ENCODE results near the gene CPEB3. TPM values are rescaled to one million over a fixed set of nuclear protein-coding genes. Genes with fewer than 3 reads are reported as not detected.

The CPEB3 gene
- total and polyA plus RNA-seq, 9 donors = 2.3 to 6.6 (median 5.6) TPM

DNA sequence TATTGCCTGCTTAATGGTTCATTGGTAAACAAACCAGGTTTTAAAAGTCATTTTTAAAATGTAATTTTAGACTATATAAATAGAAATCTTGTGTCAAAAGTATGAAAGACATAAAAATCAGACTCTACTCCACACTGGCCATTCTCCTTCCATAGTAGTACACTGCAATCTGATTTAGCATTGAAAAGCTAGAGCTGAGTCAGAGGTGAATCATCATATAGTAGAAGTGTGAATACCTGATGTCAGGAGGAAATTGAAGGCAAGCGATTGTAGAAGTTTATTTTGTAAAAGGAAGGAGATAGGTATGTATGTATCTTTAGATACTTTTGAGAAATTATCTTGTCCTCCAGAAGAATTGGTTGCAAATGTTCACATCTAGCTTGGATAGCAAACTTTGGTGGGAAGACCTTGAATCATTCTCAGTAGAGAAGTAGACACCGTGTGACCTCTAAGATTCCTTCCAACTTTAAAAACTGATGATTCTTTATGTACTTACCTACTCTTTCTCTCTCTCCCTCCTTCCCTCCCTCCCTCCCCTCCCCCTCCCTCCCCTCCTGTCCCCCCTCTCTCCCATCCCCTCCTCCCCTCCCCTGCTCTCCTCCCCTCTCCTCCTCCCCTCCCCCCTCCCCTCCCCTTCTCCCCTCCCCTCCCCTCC is 279.2 kb downstream of the CPEB3 start:
- 91 to 95% (median 92%) methylated on average over 2 of the region's 2 CpGs for WGBS, 3 donors
- H3K27ac ChIP-seq = no peak overlapping the region
- H3K9me3 ChIP-seq = no peaks in the 10 kb centered on the region
- no peaks in the 10 kb centered on the region for H3K36me3 ChIP-seq
- H3K4me1 ChIP-seq (ENCODE audit: insufficient read depth) = no peaks in the 10 kb centered on the region
- no peaks in the 10 kb centered on the region for H3K27me3 ChIP-seq
- DNase-seq = no peak
- H3K4me3 ChIP-seq = no peak overlapping the region
- intact Hi-C loops (cut with DNase I) = no loop called here
- TF ChIP-seq EP300 (IDR thresholded peaks at IDR 0.05) (no peak), POLR2A (IDR thresholded peaks at IDR 0.05) (no peak)
- TF ChIP-seq, protein P1, sequence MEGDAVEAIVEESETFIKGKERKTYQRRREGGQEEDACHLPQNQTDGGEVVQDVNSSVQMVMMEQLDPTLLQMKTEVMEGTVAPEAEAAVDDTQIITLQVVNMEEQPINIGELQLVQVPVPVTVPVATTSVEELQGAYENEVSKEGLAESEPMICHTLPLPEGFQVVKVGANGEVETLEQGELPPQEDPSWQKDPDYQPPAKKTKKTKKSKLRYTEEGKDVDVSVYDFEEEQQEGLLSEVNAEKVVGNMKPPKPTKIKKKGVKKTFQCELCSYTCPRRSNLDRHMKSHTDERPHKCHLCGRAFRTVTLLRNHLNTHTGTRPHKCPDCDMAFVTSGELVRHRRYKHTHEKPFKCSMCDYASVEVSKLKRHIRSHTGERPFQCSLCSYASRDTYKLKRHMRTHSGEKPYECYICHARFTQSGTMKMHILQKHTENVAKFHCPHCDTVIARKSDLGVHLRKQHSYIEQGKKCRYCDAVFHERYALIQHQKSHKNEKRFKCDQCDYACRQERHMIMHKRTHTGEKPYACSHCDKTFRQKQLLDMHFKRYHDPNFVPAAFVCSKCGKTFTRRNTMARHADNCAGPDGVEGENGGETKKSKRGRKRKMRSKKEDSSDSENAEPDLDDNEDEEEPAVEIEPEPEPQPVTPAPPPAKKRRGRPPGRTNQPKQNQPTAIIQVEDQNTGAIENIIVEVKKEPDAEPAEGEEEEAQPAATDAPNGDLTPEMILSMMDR (IDR thresholded peaks at IDR 0.05) = no peak

DNA sequence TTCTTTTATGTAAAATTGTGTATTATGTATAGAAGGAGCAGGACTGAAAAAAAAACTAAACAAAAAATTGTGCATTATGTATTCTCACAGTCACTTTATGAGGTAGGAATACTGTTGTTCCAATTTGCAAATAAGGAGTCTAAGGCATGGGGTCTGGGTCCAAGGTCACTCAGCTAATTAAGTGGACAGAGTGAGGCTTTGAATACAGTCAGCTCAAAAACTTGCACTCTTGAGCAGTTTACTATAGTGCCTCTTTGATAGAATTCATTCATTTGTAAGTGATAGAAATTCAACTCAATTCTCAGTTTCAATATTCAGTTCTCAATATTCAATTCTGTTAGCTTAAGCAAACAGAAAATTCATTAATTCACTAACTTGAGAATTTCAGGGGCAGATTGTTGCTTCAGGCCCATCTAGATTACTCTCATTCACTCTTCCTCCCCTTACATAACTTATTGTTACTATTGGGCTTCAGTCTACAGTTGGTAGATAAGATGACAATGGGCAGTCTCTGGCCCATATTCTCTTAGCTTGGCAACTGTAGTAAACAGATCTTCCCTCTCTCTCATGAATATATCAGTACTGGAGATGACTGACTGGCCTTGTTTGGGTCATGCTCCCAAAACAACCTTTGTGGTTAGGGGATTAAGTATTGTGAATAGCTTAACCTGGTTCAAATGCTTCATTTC is 280.7 kb downstream of the CPEB3 start:
- DNase-seq = no peak
- Histone ChIP-seq H3K9me3 (no peaks in the 10 kb centered on the region), H3K36me3 (no peaks in the 10 kb centered on the region), H3K27me3 (no peaks in the 10 kb centered on the region), H3K4me1 (ENCODE audit: insufficient read depth) (no peaks in the 10 kb centered on the region), H3K27ac (no peak overlapping the region), H3K4me3 (no peak overlapping the region)
- TF ChIP-seq EP300 (IDR thresholded peaks at IDR 0.05) (no peak), POLR2A (IDR thresholded peaks at IDR 0.05) (no peak)
- TF ChIP-seq, protein P1 (IDR thresholded peaks at IDR 0.05) = no peak
- intact Hi-C loops (cut with DNase I) = no loop called here

GRCh38 chr10:92009445-92009844 is 281.4 kb downstream of the CPEB3 start:
- no peak for DNase-seq
- WGBS, 3 donors = 95 to 100% (median 98%) methylated on average over 1 of the region's 1 CpG
- no peak for TF ChIP-seq POLR2A (IDR thresholded peaks at IDR 0.05)
- TF ChIP-seq EP300 (IDR thresholded peaks at IDR 0.05) = no peak
- TF ChIP-seq, protein P1 (IDR thresholded peaks at IDR 0.05) = no peak

DNA sequence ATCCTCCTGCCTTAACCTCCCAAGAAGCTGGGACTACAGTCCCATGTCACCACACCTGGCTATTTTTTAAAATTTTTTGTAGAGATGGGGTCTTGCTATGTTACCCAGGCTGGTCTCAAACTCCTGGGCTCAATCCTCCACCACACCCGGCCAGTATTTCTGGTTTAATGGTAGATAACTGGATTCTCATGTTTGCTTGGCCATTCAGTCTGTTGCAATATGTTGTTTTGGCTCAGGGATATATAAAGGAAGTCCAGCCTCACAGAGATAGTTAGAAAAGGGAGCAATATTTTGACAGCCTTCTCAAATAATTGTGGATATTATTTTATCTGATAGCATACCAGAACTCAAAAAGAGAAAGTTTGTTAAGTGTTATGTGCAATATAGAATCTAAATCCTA is 284.9 kb downstream of the CPEB3 start:
- peaks cover 0 to 2% of the 10 kb centered on the region in 2 donors for H3K9me3 ChIP-seq
- TF ChIP-seq, protein P1 (IDR thresholded peaks at IDR 0.05) = no peak
- TF ChIP-seq POLR2A (IDR thresholded peaks at IDR 0.05) (no peak), EP300 (IDR thresholded peaks at IDR 0.05) (no peak)
- no peak overlapping the region for H3K4me3 ChIP-seq
- H3K36me3 ChIP-seq = no peaks in the 10 kb centered on the region
- DNase-seq = no peak
- intact Hi-C loops (cut with DNase I) = no loop called here
- H3K27ac ChIP-seq = no peak overlapping the region
- H3K27me3 ChIP-seq = no peaks in the 10 kb centered on the region
- WGBS, 3 donors = 89 to 95% (median 89%) methylated on average over 1 of the region's 1 CpG
- no peaks in the 10 kb centered on the region for H3K4me1 ChIP-seq (ENCODE audit: insufficient read depth)

More at GRCh38 chr10:92009445-92009844, 281.4 kb downstream of the CPEB3 start:
- no peak overlapping the region for H3K4me3 ChIP-seq
- peaks cover 0 to under 1% of the 10 kb centered on the region in 2 donors for H3K9me3 ChIP-seq
- H3K27ac ChIP-seq = no peak overlapping the region
- H3K4me1 ChIP-seq (ENCODE audit: insufficient read depth) = no peaks in the 10 kb centered on the region
- H3K36me3 ChIP-seq = no peaks in the 10 kb centered on the region
- intact Hi-C loops (cut with DNase I) = no loop called here
- H3K27me3 ChIP-seq = no peaks in the 10 kb centered on the region

Measured in ovary (tissue), 9 donors.